HL-60 (cell line): ENCODE results near the gene A3GALT2.
"Not testable (repeated sequence)": the region's sequence is repeated elsewhere in the genome, so short reads cannot be mapped to it uniquely, and the experiment has no call there.

Experiments used
- DNase-seq, 2 experiments: peaks; one replicate each; pipeline ENCODE4 v3.0.0-alpha.2; 2010 to 2020; ENCODE audit warnings: low read depth in 1 of 2, low spot score in 1 of 2
- H3K27ac ChIP-seq: fragments of 250-450 bp; sonication (Bioruptor Pico); replicated peaks from 2 replicates; pipeline ENCODE4 v1.5.1; 2020; ENCODE audit warnings: mild to moderate bottlenecking, moderate library complexity
- H3K27me3 ChIP-seq: fragments of 250-450 bp; sonication (Bioruptor Pico); 2 replicates; pipeline ENCODE4 v1.5.1; 2021; ENCODE audit warnings: mild to moderate bottlenecking, moderate library complexity; ENCODE audit not compliant: insufficient read depth, poor library complexity, severe bottlenecking
- H3K4me3 ChIP-seq: replicated peaks from 2 replicates; pipeline ENCODE4 v1.5.1; 2011; ENCODE audit warnings: mild to moderate bottlenecking, control low read depth, low read length; ENCODE audit not compliant: insufficient read depth
- GABPA ChIP-seq: IDR thresholded peaks from 2 replicates; pipeline ENCODE4 v1.6.1; 2012; ENCODE audit warnings: low read depth
- POLR2AphosphoS5 ChIP-seq: IDR thresholded peaks from 2 replicates; pipeline ENCODE4 v1.6.1; 2012; ENCODE audit warnings: low read depth
- SPI1 ChIP-seq: IDR thresholded peaks from 2 replicates; pipeline ENCODE4 v1.6.1; 2012; ENCODE audit warnings: low read depth, mild to moderate bottlenecking, borderline replicate concordance
- TF ChIP-seq, protein P1 (sequence below): IDR thresholded peaks from 2 replicates; pipeline ENCODE4 v1.6.1; 2012; ENCODE audit warnings: low read depth; ENCODE audit not compliant: insufficient replicate concordance
- TF ChIP-seq, protein P2 (sequence below): IDR thresholded peaks from one replicate; pipeline ENCODE4 v1.5.1; 2011; ENCODE audit warnings: low read length, control low read depth, inconsistent platforms; ENCODE audit not compliant: insufficient read depth

A3GALT2 gene

DNA sequence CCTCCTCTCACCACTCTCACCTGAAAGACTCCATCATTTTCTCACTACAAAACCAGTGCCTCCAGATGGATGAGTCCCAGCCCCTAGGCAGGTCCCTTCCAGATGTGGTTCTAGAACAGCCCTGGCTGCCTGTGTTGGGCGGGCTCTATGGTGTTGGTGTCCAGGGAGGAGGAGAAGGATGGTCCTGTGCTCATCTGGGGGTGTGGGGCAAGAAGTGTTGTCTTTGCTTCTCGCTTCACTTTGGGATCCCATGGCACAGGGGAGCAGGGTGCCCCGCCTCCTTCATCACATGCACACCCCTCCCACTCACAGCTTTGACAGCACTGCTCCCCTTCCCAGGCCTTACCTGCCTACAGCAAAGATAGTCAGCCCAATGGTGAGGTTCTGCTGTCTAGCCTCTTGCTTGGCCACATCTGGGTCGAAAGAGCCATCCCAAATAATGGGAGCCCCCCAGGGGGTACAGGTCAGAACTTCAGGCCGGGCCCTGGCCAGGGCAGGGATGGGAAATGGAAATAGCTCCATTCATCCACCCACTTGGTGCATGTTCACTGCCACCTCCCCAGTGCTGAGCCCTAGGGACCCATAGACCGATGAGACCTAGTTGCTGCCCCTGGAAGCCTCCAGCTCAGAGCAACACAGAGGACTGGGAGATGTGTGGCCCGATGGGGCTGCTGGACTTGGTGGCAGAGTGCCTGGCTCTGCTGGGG is 9.0 kb downstream of the A3GALT2 start:
- no peak for DNase-seq
- H3K27ac ChIP-seq, result no peak overlapping the region
- TF ChIP-seq GABPA (no peak), SPI1 (no peak), POLR2AphosphoS5 (no peak)
- TF ChIP-seq, protein P1, sequence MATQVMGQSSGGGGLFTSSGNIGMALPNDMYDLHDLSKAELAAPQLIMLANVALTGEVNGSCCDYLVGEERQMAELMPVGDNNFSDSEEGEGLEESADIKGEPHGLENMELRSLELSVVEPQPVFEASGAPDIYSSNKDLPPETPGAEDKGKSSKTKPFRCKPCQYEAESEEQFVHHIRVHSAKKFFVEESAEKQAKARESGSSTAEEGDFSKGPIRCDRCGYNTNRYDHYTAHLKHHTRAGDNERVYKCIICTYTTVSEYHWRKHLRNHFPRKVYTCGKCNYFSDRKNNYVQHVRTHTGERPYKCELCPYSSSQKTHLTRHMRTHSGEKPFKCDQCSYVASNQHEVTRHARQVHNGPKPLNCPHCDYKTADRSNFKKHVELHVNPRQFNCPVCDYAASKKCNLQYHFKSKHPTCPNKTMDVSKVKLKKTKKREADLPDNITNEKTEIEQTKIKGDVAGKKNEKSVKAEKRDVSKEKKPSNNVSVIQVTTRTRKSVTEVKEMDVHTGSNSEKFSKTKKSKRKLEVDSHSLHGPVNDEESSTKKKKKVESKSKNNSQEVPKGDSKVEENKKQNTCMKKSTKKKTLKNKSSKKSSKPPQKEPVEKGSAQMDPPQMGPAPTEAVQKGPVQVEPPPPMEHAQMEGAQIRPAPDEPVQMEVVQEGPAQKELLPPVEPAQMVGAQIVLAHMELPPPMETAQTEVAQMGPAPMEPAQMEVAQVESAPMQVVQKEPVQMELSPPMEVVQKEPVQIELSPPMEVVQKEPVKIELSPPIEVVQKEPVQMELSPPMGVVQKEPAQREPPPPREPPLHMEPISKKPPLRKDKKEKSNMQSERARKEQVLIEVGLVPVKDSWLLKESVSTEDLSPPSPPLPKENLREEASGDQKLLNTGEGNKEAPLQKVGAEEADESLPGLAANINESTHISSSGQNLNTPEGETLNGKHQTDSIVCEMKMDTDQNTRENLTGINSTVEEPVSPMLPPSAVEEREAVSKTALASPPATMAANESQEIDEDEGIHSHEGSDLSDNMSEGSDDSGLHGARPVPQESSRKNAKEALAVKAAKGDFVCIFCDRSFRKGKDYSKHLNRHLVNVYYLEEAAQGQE, result no peak
- TF ChIP-seq, protein P2, sequence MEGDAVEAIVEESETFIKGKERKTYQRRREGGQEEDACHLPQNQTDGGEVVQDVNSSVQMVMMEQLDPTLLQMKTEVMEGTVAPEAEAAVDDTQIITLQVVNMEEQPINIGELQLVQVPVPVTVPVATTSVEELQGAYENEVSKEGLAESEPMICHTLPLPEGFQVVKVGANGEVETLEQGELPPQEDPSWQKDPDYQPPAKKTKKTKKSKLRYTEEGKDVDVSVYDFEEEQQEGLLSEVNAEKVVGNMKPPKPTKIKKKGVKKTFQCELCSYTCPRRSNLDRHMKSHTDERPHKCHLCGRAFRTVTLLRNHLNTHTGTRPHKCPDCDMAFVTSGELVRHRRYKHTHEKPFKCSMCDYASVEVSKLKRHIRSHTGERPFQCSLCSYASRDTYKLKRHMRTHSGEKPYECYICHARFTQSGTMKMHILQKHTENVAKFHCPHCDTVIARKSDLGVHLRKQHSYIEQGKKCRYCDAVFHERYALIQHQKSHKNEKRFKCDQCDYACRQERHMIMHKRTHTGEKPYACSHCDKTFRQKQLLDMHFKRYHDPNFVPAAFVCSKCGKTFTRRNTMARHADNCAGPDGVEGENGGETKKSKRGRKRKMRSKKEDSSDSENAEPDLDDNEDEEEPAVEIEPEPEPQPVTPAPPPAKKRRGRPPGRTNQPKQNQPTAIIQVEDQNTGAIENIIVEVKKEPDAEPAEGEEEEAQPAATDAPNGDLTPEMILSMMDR, result no peak
- H3K27me3 ChIP-seq, result peaks cover 1% of the 10 kb centered on the region
- no peak overlapping the region for H3K4me3 ChIP-seq

DNA sequence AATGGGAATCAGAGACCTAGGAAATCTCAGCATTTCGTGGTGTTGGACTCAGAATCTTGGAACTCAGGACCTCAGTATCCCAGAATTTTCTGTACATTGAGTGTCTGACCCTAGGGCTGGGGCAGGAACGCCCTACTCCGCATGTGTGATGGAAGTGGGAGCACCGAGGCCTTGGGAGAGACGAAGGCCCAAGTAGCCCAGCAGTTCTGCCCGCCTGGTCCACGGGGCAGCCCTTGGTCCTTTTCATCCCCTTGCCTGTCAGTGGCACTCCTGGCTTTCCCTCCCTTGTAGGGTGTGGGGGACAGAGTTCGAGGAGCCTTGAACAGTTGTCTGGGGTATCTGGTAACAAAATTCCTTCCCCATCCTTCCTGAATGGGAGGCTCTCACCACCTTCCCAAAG is 10.2 kb downstream of the A3GALT2 start:
- Histone ChIP-seq H3K27ac (no peak overlapping the region), H3K27me3 (peaks cover 2% of the 10 kb centered on the region), H3K4me3 (no peak overlapping the region)
- no peak for TF ChIP-seq SPI1
- TF ChIP-seq, protein P2, result no peak
- TF ChIP-seq POLR2AphosphoS5, result no peak
- DNase-seq, result no peak

DNA sequence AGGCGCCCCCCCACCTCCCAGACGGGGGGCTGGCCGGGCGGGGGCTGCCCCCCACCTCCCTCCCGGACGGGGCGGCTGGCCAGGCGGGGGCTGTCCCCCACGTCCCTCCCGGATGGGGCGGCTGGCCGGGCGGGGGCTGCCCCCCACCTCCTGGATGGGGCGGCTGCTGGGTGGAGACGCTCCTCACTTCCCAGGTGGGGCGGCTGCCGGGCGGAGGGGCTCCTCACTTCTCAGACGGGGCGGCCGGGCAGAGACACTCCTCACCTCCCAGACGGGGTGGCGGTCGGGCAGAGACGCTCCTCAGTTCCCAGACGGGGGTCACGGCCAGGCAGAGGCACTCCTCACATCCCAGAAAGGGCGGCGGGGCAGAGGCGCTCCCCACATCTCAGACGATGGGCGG is 11.5 kb downstream of the A3GALT2 start:
- not testable (repeated sequence) for H3K27me3 ChIP-seq, DNase-seq, H3K4me3 ChIP-seq, H3K27ac ChIP-seq

DNA sequence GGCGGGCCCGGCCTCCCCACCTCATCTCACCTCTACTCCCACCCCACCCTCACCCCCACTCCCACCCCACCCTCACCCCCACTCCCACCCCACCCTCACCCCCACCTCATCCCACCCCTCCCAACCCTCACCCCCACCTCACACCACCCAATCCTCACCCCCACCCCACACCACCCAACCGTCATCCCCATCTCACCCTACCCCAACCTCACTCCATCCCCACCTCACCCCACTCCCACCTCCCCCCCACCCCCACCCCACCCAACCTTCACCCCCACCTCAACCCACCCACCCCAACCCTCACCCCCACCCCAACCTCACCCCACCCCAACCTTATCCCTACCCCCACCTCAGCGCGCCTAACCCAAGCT is 13.4 kb downstream of the A3GALT2 start:
- Histone ChIP-seq H3K4me3 (no peak overlapping the region), H3K27me3 (peaks cover 2% of the 10 kb centered on the region)

More for the DNA sequence above, 13.4 kb downstream of the A3GALT2 start:
- TF ChIP-seq POLR2AphosphoS5 (no peak), GABPA (no peak), SPI1 (no peak)
- TF ChIP-seq, protein P1, result no peak
- TF ChIP-seq, protein P2, result no peak
- no peak overlapping the region for H3K27ac ChIP-seq
- DNase-seq, result no peak
